NCI-H187 treated with DMSO at 0.1 percent for 48 hours (cell line): ENCODE results near the gene CAMK2A.

Experiments used
- DNase-seq: peaks from one replicate; lab custom pipeline; 2025; lab: John Stamatoyannopoulos, UW

The CAMK2A gene

DNA sequence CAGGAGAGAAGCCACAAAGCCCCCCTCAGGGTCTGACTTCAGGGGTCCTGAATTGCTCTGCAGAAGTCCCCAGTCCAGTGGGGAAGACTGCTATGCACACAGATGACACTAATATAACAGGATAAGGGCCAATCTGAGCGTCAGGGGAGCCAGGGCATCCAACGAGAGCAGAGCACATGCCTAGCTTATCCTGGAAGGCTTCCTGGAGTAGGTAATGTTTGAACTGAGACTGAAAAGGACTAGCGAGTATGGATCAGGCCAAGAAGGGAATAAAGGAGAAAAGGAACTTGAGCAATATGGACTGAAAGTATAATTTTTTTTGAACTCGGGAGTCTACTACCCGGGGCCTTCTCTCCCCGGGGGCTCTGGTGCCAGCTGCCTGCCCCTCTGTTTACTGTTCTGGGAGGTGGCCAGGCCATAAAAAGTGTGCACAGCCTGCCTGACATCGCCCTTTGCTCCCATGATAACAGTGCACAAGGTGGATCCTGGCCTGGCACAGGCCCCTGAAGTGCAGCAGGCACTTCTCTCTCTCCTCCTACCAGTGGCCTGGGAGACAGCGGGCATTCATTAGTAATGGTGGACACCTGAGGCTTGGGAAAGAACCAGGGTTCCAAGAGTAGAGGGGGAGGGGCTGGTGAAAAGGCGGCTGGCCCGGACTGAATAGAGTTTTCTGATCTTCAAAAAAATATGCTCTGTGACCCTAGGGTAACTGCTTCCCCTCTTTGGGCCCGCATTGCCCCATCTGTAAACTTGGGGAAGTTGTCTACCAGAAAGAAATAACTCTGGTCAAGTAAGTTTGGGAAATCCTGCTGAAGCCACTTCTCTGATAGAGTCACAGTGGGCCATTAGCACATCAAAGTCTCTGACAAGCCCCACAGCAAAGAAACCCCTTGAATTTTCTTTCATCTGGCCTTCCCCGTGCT is 104.3 kb downstream of the CAMK2A start:
- no peak for DNase-seq

DNA sequence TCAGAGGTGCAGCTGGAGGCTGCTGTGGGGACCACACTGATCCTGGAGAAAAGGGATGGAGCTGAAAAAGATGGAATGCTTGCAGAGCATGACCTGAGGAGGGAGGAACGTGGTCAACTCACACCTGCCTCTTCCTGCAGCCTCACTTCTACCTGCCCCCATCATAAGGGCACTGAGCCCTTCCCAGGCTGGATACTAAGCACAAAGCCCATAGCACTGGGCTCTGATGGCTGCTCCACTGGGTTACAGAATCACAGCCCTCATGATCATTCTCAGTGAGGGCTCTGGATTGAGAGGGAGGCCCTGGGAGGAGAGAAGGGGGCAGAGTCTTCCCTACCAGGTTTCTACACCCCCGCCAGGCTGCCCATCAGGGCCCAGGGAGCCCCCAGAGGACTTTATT is 105.6 kb downstream of the CAMK2A start:
- DNase-seq = no peak

DNA sequence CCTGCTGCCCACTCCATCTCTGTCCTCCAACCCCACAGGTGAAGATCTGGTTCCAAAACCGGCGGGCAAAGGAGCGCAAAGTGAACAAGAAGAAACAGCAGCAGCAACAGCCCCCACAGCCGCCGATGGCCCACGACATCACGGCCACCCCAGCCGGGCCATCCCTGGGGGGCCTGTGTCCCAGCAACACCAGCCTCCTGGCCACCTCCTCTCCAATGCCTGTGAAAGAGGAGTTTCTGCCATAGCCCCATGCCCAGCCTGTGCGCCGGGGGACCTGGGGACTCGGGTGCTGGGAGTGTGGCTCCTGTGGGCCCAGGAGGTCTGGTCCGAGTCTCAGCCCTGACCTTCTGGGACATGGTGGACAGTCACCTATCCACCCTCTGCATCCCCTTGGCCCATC is 106.1 kb downstream of the CAMK2A start:
- DNase-seq = no peak

DNA sequence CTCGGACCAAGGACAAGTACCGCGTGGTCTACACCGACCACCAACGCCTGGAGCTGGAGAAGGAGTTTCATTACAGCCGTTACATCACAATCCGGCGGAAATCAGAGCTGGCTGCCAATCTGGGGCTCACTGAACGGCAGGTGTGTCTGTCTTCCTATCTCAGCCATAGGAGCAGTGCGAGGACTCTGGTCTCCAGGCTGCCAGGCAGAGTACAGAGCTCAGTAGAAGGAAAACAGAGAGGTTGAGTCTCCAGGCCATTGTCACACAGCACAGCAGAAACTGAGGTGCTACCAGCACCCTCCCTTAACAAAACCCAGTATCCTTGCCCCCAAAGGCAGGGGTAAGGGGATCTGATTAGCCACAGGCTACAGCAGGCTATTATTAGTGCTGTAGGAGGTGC is 106.8 kb downstream of the CAMK2A start:
- no peak for DNase-seq

DNA sequence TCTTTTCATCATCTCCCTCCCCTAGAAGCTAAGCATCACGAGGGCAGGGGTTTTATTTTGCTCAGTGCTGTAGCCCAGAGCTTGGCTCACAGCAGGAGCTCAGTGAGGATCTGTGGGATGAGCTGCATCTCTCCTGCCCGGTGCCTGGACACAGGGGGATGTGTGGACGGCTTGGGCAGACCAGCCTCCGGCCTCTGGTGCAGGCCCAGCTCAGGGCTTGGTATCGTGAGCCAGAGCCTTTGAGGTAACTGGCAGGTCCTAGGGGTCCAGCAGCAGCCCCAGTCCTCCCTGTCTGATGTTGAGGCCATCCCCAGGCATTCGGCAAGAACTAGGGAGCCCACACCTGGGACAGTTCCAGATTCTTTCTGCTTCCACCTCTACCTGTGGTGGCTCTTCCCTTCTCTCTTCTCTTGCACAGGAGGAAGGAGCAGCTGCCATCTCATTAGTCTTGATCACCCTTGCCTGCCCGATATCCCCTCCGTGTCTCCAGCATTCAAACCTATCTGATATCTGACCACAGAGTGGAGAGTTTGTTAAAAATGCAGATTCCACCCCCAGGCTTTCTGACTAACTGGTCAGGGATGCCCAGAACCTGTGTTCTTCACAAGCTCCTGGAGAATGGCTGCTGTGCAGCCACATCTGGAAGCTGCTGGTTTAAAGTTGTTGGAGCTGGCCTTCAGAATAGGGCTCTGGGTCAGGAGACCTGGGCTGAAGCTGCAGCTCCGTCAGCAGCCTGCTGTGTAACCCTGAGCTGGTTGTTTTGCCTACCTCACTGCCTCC is 107.6 kb downstream of the CAMK2A start:
- DNase-seq = no peak

DNA sequence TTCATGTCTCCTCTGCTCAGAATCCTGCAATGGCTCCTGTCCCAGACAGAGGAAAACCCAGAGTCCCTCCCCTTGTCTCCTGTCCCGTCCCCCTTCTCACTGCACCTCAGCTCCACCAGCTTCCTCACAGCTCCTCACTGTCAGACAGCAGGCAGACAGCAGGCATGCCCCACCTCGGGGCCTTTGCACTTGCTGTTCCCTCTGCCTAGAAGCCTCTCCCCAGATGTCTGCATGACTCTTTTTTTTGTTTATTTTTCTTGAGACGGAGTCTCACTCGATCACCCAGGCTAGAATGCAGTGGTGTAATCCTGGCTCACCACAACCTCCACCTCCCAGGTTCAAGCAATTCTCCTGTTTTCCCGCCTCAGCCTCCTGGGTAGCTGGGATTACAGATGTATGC is 108.5 kb downstream of the CAMK2A start:
- DNase-seq = no peak

- DNase-seq = no peak
Measured at GRCh38 chr5:150180241-150181026, 109.1 kb downstream of the CAMK2A start.

DNA sequence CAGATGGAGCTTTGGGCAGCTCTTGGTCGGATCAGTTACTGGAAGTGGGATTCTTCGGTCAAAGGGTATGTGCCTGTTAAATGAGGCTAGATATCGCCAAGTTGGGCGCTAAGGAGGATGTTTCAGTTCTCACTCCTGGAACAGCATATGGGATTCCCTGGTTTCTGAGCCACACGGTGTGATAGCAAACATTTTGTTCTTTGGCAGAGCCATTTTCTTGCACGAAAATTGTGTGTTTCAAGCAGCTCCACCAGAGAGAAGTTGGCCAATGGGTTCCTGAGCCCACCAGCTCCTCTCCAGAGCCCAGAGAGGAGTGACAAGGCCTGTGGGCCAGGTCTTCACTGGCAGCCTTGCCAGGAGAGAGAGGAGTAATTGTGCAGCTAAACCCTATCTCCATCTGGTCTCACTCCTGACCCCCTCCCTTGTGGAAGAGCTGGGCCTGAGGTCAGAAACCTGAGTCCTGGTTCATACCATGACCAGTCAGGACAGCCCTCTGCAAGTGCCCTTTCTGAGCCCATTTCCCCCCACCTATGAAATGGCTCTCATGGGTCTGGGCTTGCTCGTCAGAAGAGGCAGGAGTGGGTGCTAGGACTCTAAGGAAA is 110.5 kb downstream of the CAMK2A start:
- no peak for DNase-seq

- DNase-seq = no peak
Measured at GRCh38 chr5:150178262-150178661, 111.3 kb downstream of the CAMK2A start.

DNA sequence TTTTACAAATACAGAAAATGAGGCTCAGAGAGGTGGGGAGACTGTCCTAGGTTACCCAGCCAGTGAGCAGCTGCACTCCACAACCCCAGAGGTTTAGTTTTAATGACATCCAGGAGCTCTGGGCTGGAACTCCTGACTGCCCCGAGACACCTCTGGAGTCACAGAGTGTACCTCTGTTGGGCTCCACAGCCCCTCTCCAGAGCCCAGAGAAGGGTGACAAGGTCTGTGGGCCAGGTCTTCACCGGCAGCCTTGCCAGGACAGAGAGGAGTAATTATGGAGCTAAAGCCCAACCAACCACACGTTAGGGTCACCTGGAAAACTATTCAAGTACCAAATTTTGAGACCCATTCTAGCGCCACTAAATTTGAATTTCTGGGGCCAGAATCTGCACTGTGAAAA is 111.9 kb downstream of the CAMK2A start:
- no peak for DNase-seq

DNA sequence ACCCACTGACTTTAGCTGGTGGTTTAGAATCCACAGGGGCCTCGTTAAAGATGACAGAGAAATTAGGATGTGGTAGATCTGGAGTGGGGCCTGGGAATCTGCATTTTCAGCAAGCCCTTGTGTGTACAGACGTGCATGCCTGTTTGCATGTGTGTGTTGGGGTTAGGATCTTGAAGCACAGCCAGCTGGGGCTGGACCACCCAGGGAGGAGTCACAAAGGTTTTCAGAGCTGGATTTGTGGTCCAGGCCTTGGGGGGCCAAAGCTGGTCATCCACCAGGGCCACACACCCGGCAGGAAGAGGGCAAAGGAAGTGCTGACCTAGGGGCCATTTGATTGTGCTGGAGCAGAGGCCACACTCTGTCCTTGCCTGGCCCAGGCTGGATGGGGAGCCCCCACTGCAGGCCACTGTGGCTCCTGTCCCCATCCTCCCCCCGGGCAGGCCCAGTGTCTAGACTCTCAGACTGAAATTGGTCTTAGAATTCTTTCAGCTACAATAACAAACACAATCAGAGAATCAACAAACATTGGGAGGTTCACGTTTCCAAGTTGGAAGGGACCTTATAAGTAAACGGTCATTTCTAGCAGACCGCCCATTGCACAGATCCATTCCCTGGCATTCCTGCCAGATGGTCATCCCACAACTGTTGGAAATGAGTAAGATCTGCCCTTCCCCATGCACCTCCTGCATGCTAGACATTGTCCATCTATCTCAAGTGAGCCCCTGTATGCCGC is 112.7 kb downstream of the CAMK2A start:
- no peak for DNase-seq

DNA sequence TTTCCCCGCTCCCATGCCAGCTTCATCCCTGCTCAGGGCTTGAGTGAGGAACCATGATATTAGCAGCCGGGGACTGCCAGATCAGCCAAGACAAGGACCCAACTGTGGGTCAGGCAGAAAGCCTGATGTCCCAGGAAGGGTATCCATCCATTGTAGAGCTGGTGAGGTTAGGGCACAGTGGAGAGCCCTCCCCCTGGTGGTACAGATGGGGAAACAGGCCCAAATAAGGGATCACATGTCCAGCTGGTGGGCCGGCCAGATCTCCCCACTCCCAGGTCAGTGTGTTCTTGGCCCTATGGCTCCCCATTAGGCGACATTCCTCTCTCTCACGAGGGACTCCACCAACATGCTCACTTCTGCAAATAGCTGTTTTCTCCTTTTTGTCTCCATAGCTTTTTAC is 114.0 kb downstream of the CAMK2A start:
- DNase-seq = no peak

DNA sequence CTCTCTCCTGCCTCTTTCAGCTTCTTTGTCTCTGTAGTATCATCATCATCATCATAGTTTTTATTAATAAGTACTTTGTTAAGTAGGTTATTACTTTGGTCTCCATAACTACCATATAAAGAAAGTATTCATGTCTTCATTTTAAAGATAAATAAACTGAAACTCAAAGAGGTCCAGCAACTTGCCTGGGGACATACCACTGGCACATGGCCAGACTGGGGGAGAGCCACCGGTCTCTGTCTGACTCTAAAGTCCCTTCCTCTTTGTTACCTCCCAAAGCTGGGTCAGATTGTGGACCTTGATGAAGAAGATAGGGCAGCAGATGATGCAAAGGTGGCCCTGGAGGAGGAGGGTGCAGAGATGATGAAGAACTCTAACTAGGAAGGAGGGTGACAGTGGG is 114.5 kb downstream of the CAMK2A start:
- no peak for DNase-seq

GRCh38 chr5:150174285-150174684 is 115.3 kb downstream of the CAMK2A start:
- no peak for DNase-seq

- DNase-seq = no peak
Measured at GRCh38 chr5:150173161-150173560, 116.4 kb downstream of the CAMK2A start.

- DNase-seq = no peak
Measured at GRCh38 chr5:150172556-150172955, 117.0 kb downstream of the CAMK2A start.

GRCh38 chr5:150172145-150172544 is 117.4 kb downstream of the CAMK2A start:
- no peak for DNase-seq
